ENCODE data around the gene PLBD2.

Gene PLBD2

GRCh38 chr12:113358381-113359132, at the start of gene PLBD2:
Gene PLBD2 (plus strand): TSS chr12:113358587. CDS start chr12:113358601, 14 bp downstream.
- peak; percentile 90 for FAIRE-seq
- DNase-seq (ENCODE audit: insufficient read length, low spot score): peak; percentile 95

GRCh38 chr12:113310489-113310888, 47.9 kb upstream of the PLBD2 start:
- FAIRE-seq: no peak

GRCh38 chr12:113314121-113314529, 44.3 kb upstream of the PLBD2 start:
- DNase-seq (ENCODE audit: insufficient read length, low spot score) (no peak), FAIRE-seq (no peak)

More at GRCh38 chr12:113310489-113310888, 47.9 kb upstream of the PLBD2 start:
- DNase-seq (ENCODE audit: insufficient read length, low spot score): no peak

- FAIRE-seq: no peak
These were observed 43.0 kb upstream of the PLBD2 start for GRCh38 chr12:113315358-113315757.

GRCh38 chr12:113316155-113316554, 42.2 kb upstream of the PLBD2 start:
- DNase-seq (ENCODE audit: insufficient read length, low spot score) (no peak), FAIRE-seq (no peak)

More at GRCh38 chr12:113315358-113315757, 43.0 kb upstream of the PLBD2 start:
- no peak for DNase-seq (ENCODE audit: insufficient read length, low spot score)

- FAIRE-seq (no peak), DNase-seq (ENCODE audit: insufficient read length, low spot score) (no peak)
These were observed 41.3 kb upstream of the PLBD2 start for GRCh38 chr12:113317122-113317521.

- FAIRE-seq: no peak
These were observed 40.2 kb upstream of the PLBD2 start for GRCh38 chr12:113318046-113318656.

GRCh38 chr12:113318900-113319628, 39.3 kb upstream of the PLBD2 start:
- no peak for FAIRE-seq

More at GRCh38 chr12:113318046-113318656, 40.2 kb upstream of the PLBD2 start:
- DNase-seq (ENCODE audit: insufficient read length, low spot score): no peak

GRCh38 chr12:113320401-113320800, 38.0 kb upstream of the PLBD2 start:
- no peak for FAIRE-seq

More at GRCh38 chr12:113318900-113319628, 39.3 kb upstream of the PLBD2 start:
- DNase-seq (ENCODE audit: insufficient read length, low spot score): no peak

GRCh38 chr12:113322343-113322742, 36.0 kb upstream of the PLBD2 start:
- DNase-seq (ENCODE audit: insufficient read length, low spot score) (no peak), FAIRE-seq (no peak)

More at GRCh38 chr12:113320401-113320800, 38.0 kb upstream of the PLBD2 start:
- no peak for DNase-seq (ENCODE audit: insufficient read length, low spot score)

- no peak for FAIRE-seq
These were observed 32.5 kb upstream of the PLBD2 start for GRCh38 chr12:113325916-113326315.

GRCh38 chr12:113326775-113327395, 31.5 kb upstream of the PLBD2 start:
- DNase-seq (ENCODE audit: insufficient read length, low spot score) (no peak), FAIRE-seq (no peak)

More at GRCh38 chr12:113325916-113326315, 32.5 kb upstream of the PLBD2 start:
- no peak for DNase-seq (ENCODE audit: insufficient read length, low spot score)

- FAIRE-seq (no peak), DNase-seq (ENCODE audit: insufficient read length, low spot score) (no peak)
These were observed 30.0 kb upstream of the PLBD2 start for GRCh38 chr12:113328368-113328889.

GRCh38 chr12:113329022-113329790, 29.2 kb upstream of the PLBD2 start:
- FAIRE-seq (no peak), DNase-seq (ENCODE audit: insufficient read length, low spot score) (no peak)

GRCh38 chr12:113329791-113330417, 28.5 kb upstream of the PLBD2 start:
- DNase-seq (ENCODE audit: insufficient read length, low spot score): no peak
- FAIRE-seq: no peak

- DNase-seq (ENCODE audit: insufficient read length, low spot score) (no peak), FAIRE-seq (no peak)
These were observed 27.9 kb upstream of the PLBD2 start for GRCh38 chr12:113330505-113330904.

- no peak for FAIRE-seq
- no peak for DNase-seq (ENCODE audit: insufficient read length, low spot score)
These were observed 25.5 kb upstream of the PLBD2 start for GRCh38 chr12:113332688-113333417.

- DNase-seq (ENCODE audit: insufficient read length, low spot score): no peak
- FAIRE-seq: no peak
These were observed 25.0 kb upstream of the PLBD2 start for GRCh38 chr12:113333418-113333750.
